SJCRH30 (cell line): ENCODE results near the gene SCD. TPM values are rescaled to one million over a fixed set of nuclear protein-coding genes. Genes with fewer than 3 reads are reported as not detected.
A peak's percentile ranks its signal among the peaks of the same experiment; 100 is the strongest.

ENCODE experiments used
- DNase-seq, 2 experiments: peaks; one replicate each; pipeline ENCODE4 v3.0.0-alpha.2; 2015 to 2020
- H3K27ac ChIP-seq: fragments of 250-450 bp; sonication (Bioruptor Pico); 2 replicates; pipeline ENCODE4 v1.5.1; 2020; ENCODE audit warnings: mild to moderate bottlenecking, moderate library complexity
- H3K27me3 ChIP-seq: fragments of 250-450 bp; sonication (Bioruptor Pico); 2 replicates; pipeline ENCODE4 v1.5.1; 2020; ENCODE audit warnings: mild to moderate bottlenecking, moderate library complexity
- H3K36me3 ChIP-seq: fragments of 250-450 bp; sonication (Bioruptor Pico); 2 replicates; pipeline ENCODE4 v1.5.1; 2020; ENCODE audit warnings: mild to moderate bottlenecking, moderate library complexity
- H3K4me1 ChIP-seq: fragments of 250-450 bp; sonication (Bioruptor Pico); 2 replicates; pipeline ENCODE4 v1.5.1; 2020; ENCODE audit warnings: mild to moderate bottlenecking, moderate library complexity
- H3K4me3 ChIP-seq: fragments of 250-450 bp; sonication (Bioruptor Pico); 2 replicates; pipeline ENCODE4 v1.5.1; 2020; ENCODE audit warnings: mild to moderate bottlenecking, moderate library complexity
- H3K9me3 ChIP-seq: fragments of 250-450 bp; sonication (Bioruptor Pico); replicated peaks from 2 replicates; pipeline ENCODE4 v1.5.1; 2020; ENCODE audit warnings: mild to moderate bottlenecking, moderate library complexity
- total RNA-seq: library from RNA; depleted of rRNA; stranded (reverse); fragments of >200 nt; shearing (Covaris generic); gene quantifications from 2 replicates; pipeline ENCODE4 v1.2.3, GENCODE V29; 2014

Gene SCD
- total RNA-seq, 1 experiment from 2014 or later = 427 TPM

GRCh38 chr10:100347568-100348195, 649 bp downstream of the SCD start:
- Histone ChIP-seq H3K27me3 (no peaks in the 10 kb centered on the region), H3K9me3 (no peaks in the 10 kb centered on the region), H3K27ac (peak overlapping the region; percentile 79), H3K36me3 (peaks cover 48% of the 10 kb centered on the region), H3K4me1 (peaks cover 22% of the 10 kb centered on the region), H3K4me3 (peak overlapping the region; percentile 88)
- DNase-seq = peak; percentile 51 to 60

GRCh38 chr10:100348389-100348927, 1.4 kb downstream of the SCD start:
- peaks cover 54% of the 10 kb centered on the region for H3K36me3 ChIP-seq
- H3K9me3 ChIP-seq = no peaks in the 10 kb centered on the region
- H3K4me1 ChIP-seq = peaks cover 22% of the 10 kb centered on the region
- DNase-seq = no peak
- no peak overlapping the region for H3K27ac ChIP-seq
- H3K4me3 ChIP-seq = peak overlapping the region; percentile 88
- H3K27me3 ChIP-seq = no peaks in the 10 kb centered on the region

GRCh38 chr10:100349087-100349486, 2.1 kb downstream of the SCD start:
- H3K9me3 ChIP-seq = no peaks in the 10 kb centered on the region
- H3K4me1 ChIP-seq = peaks cover 22% of the 10 kb centered on the region
- no peak for DNase-seq
- no peak overlapping the region for H3K27ac ChIP-seq
- H3K27me3 ChIP-seq = no peaks in the 10 kb centered on the region
- peaks cover 60% of the 10 kb centered on the region for H3K36me3 ChIP-seq
- H3K4me3 ChIP-seq = no peak overlapping the region; the same call in 1 of the 2 replicates

- H3K27ac ChIP-seq = no peak overlapping the region
These were observed 2.6 kb downstream of the SCD start for GRCh38 chr10:100349672-100350071.

GRCh38 chr10:100350914-100351485, 4.0 kb downstream of the SCD start:
- Histone ChIP-seq H3K4me1 (peaks cover 17% of the 10 kb centered on the region), H3K27ac (no peak overlapping the region), H3K36me3 (peaks cover 79% of the 10 kb centered on the region), H3K9me3 (no peaks in the 10 kb centered on the region), H3K4me3 (no peak overlapping the region), H3K27me3 (no peaks in the 10 kb centered on the region)
- no peak for DNase-seq

More at GRCh38 chr10:100349672-100350071, 2.6 kb downstream of the SCD start:
- Histone ChIP-seq H3K36me3 (peaks cover 66% of the 10 kb centered on the region), H3K9me3 (no peaks in the 10 kb centered on the region), H3K4me3 (no peak overlapping the region), H3K27me3 (no peaks in the 10 kb centered on the region), H3K4me1 (peaks cover 22% of the 10 kb centered on the region)
- DNase-seq = peak in 1 of 2 experiments; percentile 51

- Histone ChIP-seq H3K9me3 (no peaks in the 10 kb centered on the region), H3K27me3 (no peaks in the 10 kb centered on the region), H3K4me3 (no peak overlapping the region), H3K4me1 (peaks cover 21% of the 10 kb centered on the region), H3K36me3 (peaks cover 96% of the 10 kb centered on the region), H3K27ac (no peak overlapping the region)
- no peak for DNase-seq
These were observed 6.9 kb downstream of the SCD start for GRCh38 chr10:100353770-100354485.

GRCh38 chr10:100355086-100355485, 8.1 kb downstream of the SCD start:
- Histone ChIP-seq H3K4me3 (no peak overlapping the region), H3K36me3 (peaks cover 96% of the 10 kb centered on the region), H3K27ac (no peak overlapping the region), H3K9me3 (no peaks in the 10 kb centered on the region), H3K27me3 (no peaks in the 10 kb centered on the region), H3K4me1 (peaks cover 14% of the 10 kb centered on the region; the same call in 1 of the 2 replicates)
- no peak for DNase-seq

- Histone ChIP-seq H3K27ac (no peak overlapping the region), H3K36me3 (peaks cover 95% of the 10 kb centered on the region)
- DNase-seq = no peak
These were observed 9.3 kb downstream of the SCD start for GRCh38 chr10:100356067-100357017.

GRCh38 chr10:100357059-100357858, 10.2 kb downstream of the SCD start:
- H3K4me3 ChIP-seq = no peak overlapping the region
- no peaks in the 10 kb centered on the region for H3K27me3 ChIP-seq
- H3K36me3 ChIP-seq = peaks cover 95% of the 10 kb centered on the region
- no peak overlapping the region for H3K27ac ChIP-seq
- H3K4me1 ChIP-seq = peaks cover 6% of the 10 kb centered on the region; the same call in 1 of the 2 replicates
- no peak for DNase-seq
- H3K9me3 ChIP-seq = no peaks in the 10 kb centered on the region

More at GRCh38 chr10:100356067-100357017, 9.3 kb downstream of the SCD start:
- peaks cover 6% of the 10 kb centered on the region; the same call in 1 of the 2 replicates for H3K4me1 ChIP-seq
- no peaks in the 10 kb centered on the region for H3K27me3 ChIP-seq
- H3K4me3 ChIP-seq = no peak overlapping the region
- no peaks in the 10 kb centered on the region for H3K9me3 ChIP-seq

GRCh38 chr10:100359030-100359432, 12.0 kb downstream of the SCD start:
- DNase-seq = no peak
- peaks cover 91% of the 10 kb centered on the region for H3K36me3 ChIP-seq
- H3K4me1 ChIP-seq = peaks cover 6% of the 10 kb centered on the region; the same call in 1 of the 2 replicates
- no peak overlapping the region for H3K4me3 ChIP-seq
- H3K27ac ChIP-seq = no peak overlapping the region
- no peaks in the 10 kb centered on the region for H3K9me3 ChIP-seq
- no peaks in the 10 kb centered on the region for H3K27me3 ChIP-seq

- H3K9me3 ChIP-seq = no peaks in the 10 kb centered on the region
- peaks cover 6% of the 10 kb centered on the region; the same call in 1 of the 2 replicates for H3K4me1 ChIP-seq
- no peak overlapping the region for H3K27ac ChIP-seq
- no peak for DNase-seq
- H3K4me3 ChIP-seq = no peak overlapping the region
- peaks cover 87% of the 10 kb centered on the region for H3K36me3 ChIP-seq
- no peaks in the 10 kb centered on the region for H3K27me3 ChIP-seq
These were observed 12.6 kb downstream of the SCD start for GRCh38 chr10:100359529-100360150.

- no peak overlapping the region for H3K4me3 ChIP-seq
- no peaks in the 10 kb centered on the region for H3K9me3 ChIP-seq
- no peak overlapping the region for H3K27ac ChIP-seq
- peaks cover 6% of the 10 kb centered on the region; the same call in 1 of the 2 replicates for H3K4me1 ChIP-seq
- no peak for DNase-seq
- H3K36me3 ChIP-seq = peaks cover 81% of the 10 kb centered on the region
- H3K27me3 ChIP-seq = no peaks in the 10 kb centered on the region
These were observed 13.2 kb downstream of the SCD start for GRCh38 chr10:100360234-100360633.
